Fibroblast of skin of back (primary cell): Measurements from ENCODE around the gene DHRS11.

Experiments
- DNase-seq: peaks from one replicate; pipeline ENCODE4 v3.0.0-alpha.2; 2013

The DHRS11 gene

DNA sequence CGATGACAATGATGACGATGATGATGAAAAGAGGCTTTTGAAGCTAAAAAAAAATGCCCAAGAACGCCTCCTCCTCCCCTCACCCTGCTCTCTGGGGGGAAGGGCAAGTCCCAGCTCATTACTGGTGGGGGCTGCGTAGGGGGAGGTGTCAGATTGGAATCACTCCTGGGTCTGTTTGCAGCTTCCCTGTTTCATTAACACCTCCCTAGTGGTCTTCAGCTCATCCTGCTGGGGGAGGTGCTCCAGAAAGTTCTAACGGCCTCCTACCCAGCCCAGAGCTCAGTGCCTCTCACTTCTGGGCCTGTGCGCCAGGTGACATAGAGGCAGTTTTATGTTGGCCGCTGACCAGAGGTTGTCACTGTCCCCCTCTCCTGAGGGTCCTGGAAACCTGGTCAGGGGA, 22.4 kb downstream of the DHRS11 start:
- no peak for DNase-seq

DNA sequence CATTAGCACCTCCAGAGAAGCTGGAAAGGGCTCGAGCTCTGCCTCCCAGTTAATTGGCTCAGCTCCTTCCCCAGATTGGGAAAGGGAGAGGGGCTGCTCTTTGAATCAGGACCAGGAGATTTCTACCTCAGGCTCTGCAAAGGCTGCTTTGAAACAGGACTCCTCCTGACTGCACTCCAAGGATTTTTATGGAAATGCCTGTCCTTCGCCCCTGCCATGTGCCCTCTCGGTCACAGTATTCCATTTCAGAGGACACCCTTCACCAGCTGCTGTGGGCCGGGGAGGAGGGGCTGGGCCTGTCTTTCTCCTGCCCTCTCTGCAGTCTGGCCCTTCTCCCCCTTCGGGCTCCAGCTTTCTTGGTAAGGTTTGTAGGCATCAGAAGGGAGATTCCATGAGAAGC, 23.3 kb downstream of the DHRS11 start:
- DNase-seq, result no peak

GRCh38 chr17:36616061-36617029, 24.7 kb downstream of the DHRS11 start:
- no peak for DNase-seq

GRCh38 chr17:36617773-36618172, 26.1 kb downstream of the DHRS11 start:
- DNase-seq, result no peak

DNA sequence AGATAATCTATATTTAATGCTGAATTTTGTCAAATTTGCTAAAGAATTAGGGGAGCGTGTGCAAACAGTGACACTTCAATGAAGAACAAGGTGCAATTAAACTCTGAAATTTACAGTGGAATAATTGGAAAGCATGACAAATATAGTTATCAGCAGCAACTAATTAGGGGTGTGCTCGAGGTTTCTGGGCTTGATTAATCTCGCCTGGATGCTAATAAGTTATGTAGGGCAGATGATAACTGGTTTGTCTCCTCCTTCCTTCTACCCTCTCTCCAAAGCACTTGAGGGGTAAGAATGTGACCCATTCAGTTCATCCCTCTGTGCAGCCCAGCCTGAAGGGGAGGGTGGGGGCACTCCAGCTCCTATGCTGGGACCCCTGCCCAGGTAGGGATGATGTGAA, 31.6 kb downstream of the DHRS11 start:
- no peak for DNase-seq

DNA sequence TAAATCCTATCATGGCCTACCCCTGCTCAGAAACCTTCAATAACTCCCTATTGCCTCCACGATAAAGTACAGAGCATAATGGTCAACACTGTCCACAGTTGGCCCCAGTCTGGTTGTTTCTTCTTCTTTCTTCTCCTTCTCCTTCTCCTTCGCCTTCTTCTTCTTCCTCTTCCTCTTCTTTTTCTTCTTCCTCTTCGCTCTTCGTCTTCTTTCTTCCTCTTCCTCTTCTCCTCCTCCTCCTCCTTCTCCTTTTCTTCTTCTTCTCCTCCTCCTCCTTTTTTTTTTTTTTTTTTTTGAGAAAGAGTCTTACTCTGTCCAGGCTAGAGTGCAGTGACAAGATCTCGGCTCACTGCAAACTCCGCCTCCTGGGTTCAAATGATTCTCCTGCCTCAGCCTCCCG, 33.5 kb downstream of the DHRS11 start:
- no peak for DNase-seq

DNA sequence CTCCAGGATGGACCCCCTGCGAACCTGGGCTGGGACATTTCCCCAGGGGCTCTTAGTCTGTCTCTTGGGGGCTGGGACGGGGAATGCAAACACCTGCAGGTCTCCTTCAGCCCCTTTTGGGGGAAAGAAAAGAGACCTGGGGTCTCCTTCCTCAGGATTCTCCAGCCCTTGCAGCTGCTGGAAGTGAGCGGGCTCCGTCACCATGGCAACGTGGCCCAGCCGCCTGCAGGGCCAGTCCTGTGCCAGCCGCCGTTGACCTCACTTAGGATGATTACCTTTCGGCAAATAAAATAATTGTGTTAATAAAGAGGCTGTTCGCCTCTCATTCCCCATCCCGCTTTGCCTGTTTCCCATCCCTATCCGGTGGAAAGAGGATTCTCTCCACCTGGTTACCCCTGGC, 35.4 kb downstream of the DHRS11 start:
- DNase-seq, result no peak

DNA sequence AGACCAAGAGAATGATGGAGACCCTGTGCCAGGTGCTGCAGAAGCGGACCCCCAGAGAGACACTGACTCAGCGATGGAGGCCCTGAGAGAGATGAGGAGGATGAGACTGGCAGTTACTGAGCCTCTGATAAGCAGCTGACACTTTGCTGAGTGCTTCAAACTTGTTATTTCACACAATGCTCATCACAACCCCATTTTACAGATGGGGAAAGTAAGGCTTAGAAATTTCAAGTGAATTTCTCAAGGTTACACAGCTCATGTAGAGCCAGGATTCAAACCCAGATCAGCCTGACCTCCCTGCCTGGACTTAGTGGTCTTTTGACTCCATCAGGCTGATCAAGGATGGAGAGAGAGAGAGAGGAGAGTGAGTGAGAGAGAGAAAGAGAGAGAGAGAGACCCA, 36.9 kb downstream of the DHRS11 start:
- no peak for DNase-seq

GRCh38 chr17:36629252-36629847, 37.7 kb downstream of the DHRS11 start:
- DNase-seq, result peak; percentile 62

DNA sequence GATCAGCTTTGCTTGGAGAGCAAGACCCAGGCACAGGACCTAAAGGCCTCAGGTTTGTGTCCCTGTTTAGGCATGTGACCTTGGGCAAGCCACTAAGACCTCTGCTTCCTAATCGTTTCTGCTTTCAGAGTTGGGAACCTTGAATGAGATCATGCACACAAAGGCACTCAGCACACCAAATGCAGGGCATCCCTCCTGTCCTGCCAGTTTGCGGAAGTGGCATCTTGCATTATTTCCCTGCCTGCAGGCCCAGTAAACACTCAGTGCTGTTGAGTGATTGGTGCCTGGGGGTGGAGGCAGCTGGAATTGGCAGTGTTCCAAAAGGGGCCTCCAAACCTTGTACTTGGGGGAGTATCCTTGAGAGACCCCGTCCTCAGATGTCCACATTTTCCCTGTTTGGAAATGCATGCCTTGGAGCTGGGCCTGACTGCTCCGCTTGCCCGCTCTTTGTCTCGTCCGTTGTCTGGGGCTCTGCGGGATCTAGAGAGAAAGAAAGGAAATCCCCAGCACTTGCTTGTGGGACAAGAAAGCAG, 38.4 kb downstream of the DHRS11 start:
- no peak for DNase-seq

- DNase-seq, result no peak
These were observed 39.3 kb downstream of the DHRS11 start for GRCh38 chr17:36631022-36631421.

GRCh38 chr17:36632916-36633771, 41.5 kb downstream of the DHRS11 start:
- DNase-seq, result peak; percentile 13

- no peak for DNase-seq
These were observed 48.7 kb downstream of the DHRS11 start for GRCh38 chr17:36640346-36640745.

GRCh38 chr17:36640836-36641235, 49.2 kb downstream of the DHRS11 start:
- no peak for DNase-seq

GRCh38 chr17:36641331-36641876, 49.7 kb downstream of the DHRS11 start:
- no peak for DNase-seq

DNA sequence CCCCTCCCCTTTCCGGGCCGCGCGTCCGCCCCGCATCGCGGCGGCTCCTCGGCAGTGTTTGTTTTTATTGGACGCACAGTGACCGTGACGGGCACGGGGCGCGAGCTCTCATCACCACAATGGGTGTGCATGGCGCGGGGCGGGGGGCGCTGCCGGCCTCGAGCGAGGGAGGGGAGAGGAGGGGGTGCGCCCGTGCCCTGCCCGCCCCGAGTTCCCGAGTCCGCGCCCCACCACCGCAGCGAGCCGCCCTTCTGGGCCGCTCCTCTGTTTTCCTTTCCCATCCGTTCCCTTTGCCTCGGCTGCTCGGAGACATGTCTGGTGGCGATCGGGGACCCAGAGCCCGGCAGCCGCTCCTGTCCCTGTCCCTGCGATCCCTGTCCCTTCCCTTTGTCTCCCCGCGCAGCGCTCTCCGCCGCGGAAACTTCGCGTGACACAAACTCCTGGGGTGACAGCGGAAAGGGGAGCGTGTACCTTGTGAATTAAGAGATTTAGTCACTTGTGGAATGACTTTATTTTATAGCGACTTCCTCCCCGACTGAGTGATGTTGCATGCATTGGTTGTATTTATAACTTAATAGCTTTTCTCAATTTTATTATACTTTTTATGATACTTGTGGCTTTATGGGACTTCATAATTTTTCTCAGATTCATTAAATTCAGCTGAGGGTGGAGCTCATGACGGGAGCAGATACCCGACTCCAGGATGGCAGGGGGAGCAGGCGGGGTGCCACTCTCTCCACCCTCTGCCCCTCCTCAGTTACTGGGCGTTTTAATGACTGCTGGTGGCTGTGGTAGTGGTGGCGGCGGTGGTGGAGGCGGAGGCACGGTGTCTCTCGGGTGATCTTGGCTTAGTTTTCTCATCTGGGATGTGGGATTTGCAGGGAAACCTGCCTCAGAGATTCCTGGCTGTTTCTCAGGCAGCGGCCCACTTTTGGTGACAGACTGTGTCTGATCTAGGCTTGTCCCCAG, 50.5 kb downstream of the DHRS11 start:
- DNase-seq, result no peak

DNA sequence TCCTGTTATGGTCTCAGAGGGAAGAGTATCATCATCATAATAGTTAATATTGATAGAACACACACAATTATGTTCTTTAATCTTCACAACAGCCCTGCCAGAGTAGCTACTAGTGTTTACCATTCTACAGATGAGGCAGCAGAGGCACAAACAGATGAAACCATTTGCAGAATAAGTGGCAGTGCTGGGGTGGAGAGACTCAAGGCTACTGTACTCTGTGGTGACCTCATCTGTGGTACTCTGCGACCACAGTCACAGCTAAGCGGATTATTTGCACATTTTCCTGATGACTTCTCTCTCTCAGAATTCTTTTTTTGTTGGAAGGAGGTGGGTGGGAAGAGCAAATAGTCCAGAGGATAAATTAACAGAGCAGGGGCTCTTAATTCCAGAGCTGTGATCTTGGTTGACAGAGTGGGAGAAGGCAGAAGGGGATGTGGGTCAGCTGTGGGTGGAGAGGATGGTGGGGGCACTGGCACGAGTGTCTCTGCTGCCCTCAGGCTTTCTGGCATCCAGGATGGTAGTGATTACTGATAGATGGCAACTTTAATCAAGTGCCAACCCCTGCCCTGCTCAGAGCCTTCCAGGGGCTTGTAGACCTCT, 51.5 kb downstream of the DHRS11 start:
- DNase-seq, result no peak

- DNase-seq, result no peak
These were observed 53.7 kb downstream of the DHRS11 start for GRCh38 chr17:36645422-36645821.

DNA sequence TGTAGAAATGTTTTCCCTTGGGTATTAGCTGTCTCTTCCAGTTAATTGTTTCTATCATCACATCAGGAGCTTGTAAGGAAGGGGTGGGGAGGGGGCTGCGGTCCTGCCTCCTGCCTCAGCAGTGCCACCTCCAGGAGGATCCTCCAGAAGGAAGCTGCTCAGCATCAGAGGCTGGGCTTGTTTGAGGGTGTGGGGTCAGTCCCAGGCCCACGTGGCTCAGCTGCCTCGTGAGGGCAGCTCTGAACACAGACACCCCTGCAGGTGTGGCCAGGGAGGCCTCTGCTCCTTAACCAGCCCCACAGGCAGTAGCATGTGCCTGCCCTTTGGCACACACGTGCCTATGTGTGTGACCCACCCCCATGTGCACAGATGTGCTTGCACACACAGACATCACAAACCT, 56.0 kb downstream of the DHRS11 start:
- DNase-seq, result no peak

- DNase-seq, result no peak
These were observed 58.6 kb downstream of the DHRS11 start for GRCh38 chr17:36650096-36650775.
